ENCODE data around the gene SETD4. TPM values are rescaled to one million over a fixed set of nuclear protein-coding genes. Genes with fewer than 3 reads are reported as not detected.

SETD4 gene
- total RNA-seq, result 35.9 TPM

GRCh38 chr21:36060159-36060921, at the start of gene SETD4:
Gene SETD4 (minus strand): TSS chr21:36060526. CDS start chr21:36058888, 1,638 bp downstream.
- DNase-seq (ENCODE audit: low spot score in 2 of 2), result peak; percentile 63 to 95
- peaks cover 0 to 11% of the 10 kb centered on the region in 2 donors for H3K4me1 ChIP-seq
- H3K9me3 ChIP-seq, result no peaks in the 10 kb centered on the region
- TF ChIP-seq CTCF (IDR thresholded peaks at IDR 0.05), result no peak
- H3K36me3 ChIP-seq, result peaks cover 17 to 25% of the 10 kb centered on the region in 2 donors
- peak within 1 kb of the TSS; percentile 80 to 81 for H3K4me3 ChIP-seq
- H3K27ac ChIP-seq, result peak within 1 kb of the TSS; percentile 91 to 93
- H3K27me3 ChIP-seq, result no peaks in the 10 kb centered on the region
- intact Hi-C loops (cut with DNase I), result loop anchor here (1.0 to 10.0 kb wide), 4 partner anchors 52 to 1176 kb away; partner anchors contain the start of genes DOP1B and MORC3

- Histone ChIP-seq H3K27ac (no peak overlapping the region), H3K4me3 (no peak overlapping the region), H3K9me3 (no peaks in the 10 kb centered on the region), H3K36me3 (no peaks in the 10 kb centered on the region), H3K4me1 (no peaks in the 10 kb centered on the region), H3K27me3 (no peaks in the 10 kb centered on the region)
- no peak for DNase-seq (ENCODE audit: low spot score in 2 of 2)
- intact Hi-C loops (cut with DNase I), result no loop called here
- no peak for TF ChIP-seq CTCF (IDR thresholded peaks at IDR 0.05)
These were observed 49.5 kb upstream of the SETD4 start for GRCh38 chr21:36109868-36110267.

- H3K27ac ChIP-seq, result no peak overlapping the region
- no peaks in the 10 kb centered on the region for H3K9me3 ChIP-seq
- H3K4me3 ChIP-seq, result peak overlapping the region in 1 of 2 donors; percentile 28
- no peaks in the 10 kb centered on the region for H3K36me3 ChIP-seq
- no peaks in the 10 kb centered on the region for H3K4me1 ChIP-seq
- no peaks in the 10 kb centered on the region for H3K27me3 ChIP-seq
- intact Hi-C loops (cut with DNase I), result no loop called here
- no peak for DNase-seq (ENCODE audit: low spot score in 2 of 2)
- TF ChIP-seq CTCF (IDR thresholded peaks at IDR 0.05), result no peak
These were observed 45.1 kb upstream of the SETD4 start for GRCh38 chr21:36105327-36105842.

GRCh38 chr21:36104317-36105300, 44.3 kb upstream of the SETD4 start:
- TF ChIP-seq CTCF (IDR thresholded peaks at IDR 0.05), result peak in 2 of 3 experiments; percentile 22 to 50
- intact Hi-C loops (cut with DNase I), result no loop called here

GRCh38 chr21:36103434-36103833, 43.1 kb upstream of the SETD4 start:
- Histone ChIP-seq H3K4me3 (no peak overlapping the region), H3K27me3 (no peaks in the 10 kb centered on the region), H3K36me3 (no peaks in the 10 kb centered on the region), H3K27ac (no peak overlapping the region), H3K4me1 (no peaks in the 10 kb centered on the region), H3K9me3 (no peaks in the 10 kb centered on the region)
- no peak for TF ChIP-seq CTCF (IDR thresholded peaks at IDR 0.05)
- intact Hi-C loops (cut with DNase I), result no loop called here
- DNase-seq (ENCODE audit: low spot score in 2 of 2), result no peak

More at GRCh38 chr21:36104317-36105300, 44.3 kb upstream of the SETD4 start:
- Histone ChIP-seq H3K4me3 (peak overlapping the region; percentile 18 to 28), H3K36me3 (no peaks in the 10 kb centered on the region), H3K27ac (no peak overlapping the region), H3K9me3 (no peaks in the 10 kb centered on the region), H3K4me1 (no peaks in the 10 kb centered on the region), H3K27me3 (no peaks in the 10 kb centered on the region)
- DNase-seq (ENCODE audit: low spot score in 2 of 2), result no peak

All from ascending aorta (tissue), 2 donors.